Muscle layer of colon (tissue), 2 donors: ENCODE measurements around the gene SGPL1.
"Not testable (repeated sequence)": the region's sequence is repeated elsewhere in the genome, so short reads cannot be mapped to it uniquely, and the experiment has no call there.

Source experiments
- H3K27ac ChIP-seq: one replicate; pipeline ENCODE4 v1.7.0; 2013; ENCODE audit warnings: low read depth, mild to moderate bottlenecking, low read length, moderate library complexity
- H3K27me3 ChIP-seq, 2 donors: one replicate each; pipeline ENCODE4 v1.7.0; 2013; ENCODE audit warnings: low read length in 2 of 2, mild to moderate bottlenecking in 2 of 2; ENCODE audit not compliant: insufficient read depth in 2 of 2, control insufficient read depth in 1 of 2
- H3K36me3 ChIP-seq: one replicate; pipeline ENCODE4 v1.7.0; 2013; ENCODE audit warnings: mild to moderate bottlenecking, low read length; ENCODE audit not compliant: insufficient read depth
- H3K4me1 ChIP-seq: one replicate; pipeline ENCODE4 v1.7.0; 2013; ENCODE audit warnings: mild to moderate bottlenecking, low read length; ENCODE audit not compliant: insufficient read depth
- H3K4me3 ChIP-seq, 2 donors: one replicate each; pipeline ENCODE4 v1.7.0; 2013; ENCODE audit warnings: low read length in 2 of 2, low read depth in 1 of 2, mild to moderate bottlenecking in 1 of 2, moderate library complexity in 1 of 2
- H3K9ac ChIP-seq: one replicate; pipeline ENCODE4 v1.7.0; 2013; ENCODE audit warnings: low read length
- H3K9me3 ChIP-seq: one replicate; pipeline ENCODE4 v1.7.0; 2013; ENCODE audit warnings: mild to moderate bottlenecking, low read length
- donor health status: abdominal sarcoma.
- donor health status: Adenocarcinoma of cecum.

The SGPL1 gene

GRCh38 chr10:70849582-70850016 lies 33.9 kb downstream of the SGPL1 start:
- Histone ChIP-seq H3K4me3 (no peak overlapping the region), H3K4me1 (no peaks in the 10 kb centered on the region), H3K9me3 (no peaks in the 10 kb centered on the region), H3K36me3 (peaks cover 27% of the 10 kb centered on the region), H3K9ac (no peak overlapping the region), H3K27me3 (no peaks in the 10 kb centered on the region), H3K27ac (no peak overlapping the region)

- Histone ChIP-seq H3K4me1 (no peaks in the 10 kb centered on the region), H3K27me3 (no peaks in the 10 kb centered on the region), H3K36me3 (peaks cover 32% of the 10 kb centered on the region), H3K4me3 (no peak overlapping the region), H3K9me3 (no peaks in the 10 kb centered on the region), H3K27ac (no peak overlapping the region), H3K9ac (no peak overlapping the region)
Observed at GRCh38 chr10:70850097-70850496, 34.3 kb downstream of the SGPL1 start.

DNA sequence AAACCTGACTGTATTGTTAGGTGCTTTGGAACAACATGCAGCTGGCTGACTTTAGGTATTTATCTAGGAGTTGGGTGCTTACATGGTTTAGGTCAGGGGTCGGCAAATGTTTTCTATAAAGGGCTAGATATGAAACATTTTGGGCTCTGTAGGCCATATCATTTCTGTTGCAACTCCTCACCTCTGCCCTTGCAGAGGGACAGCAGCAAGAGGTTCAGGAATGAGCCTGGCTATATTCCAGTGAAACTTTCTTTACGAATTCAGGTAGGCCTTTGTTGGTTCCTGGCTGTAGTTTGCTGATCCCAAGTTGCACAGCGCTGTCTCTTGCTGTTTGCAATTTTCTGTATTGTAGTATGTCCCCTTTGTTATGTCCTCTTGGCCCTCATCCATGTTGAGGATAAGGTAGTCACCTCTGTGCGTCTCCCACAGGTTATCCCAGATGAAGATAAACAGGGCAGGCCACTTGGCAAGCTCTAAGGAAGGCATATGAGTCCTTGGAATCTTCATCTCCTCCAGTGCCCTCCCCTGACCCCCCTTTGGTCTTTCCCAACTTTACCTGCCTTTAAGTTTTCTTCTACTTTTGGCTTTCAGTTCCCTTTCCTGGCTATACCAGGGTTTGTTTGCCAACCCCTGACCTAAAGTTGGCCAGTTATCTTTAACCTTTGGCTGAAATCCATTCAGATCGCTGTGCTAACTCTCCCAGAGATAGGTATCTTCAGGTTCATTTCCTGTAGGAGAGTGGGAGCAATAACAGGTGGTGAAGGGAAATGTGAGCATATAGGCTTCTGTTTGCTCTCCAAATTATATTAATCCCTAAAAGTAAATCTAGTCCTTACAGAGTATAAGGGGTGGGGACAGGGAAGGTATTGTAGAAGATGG lies 36.1 kb downstream of the SGPL1 start:
- Histone ChIP-seq H3K4me3 (no peak overlapping the region), H3K9me3 (no peaks in the 10 kb centered on the region), H3K9ac (no peak overlapping the region), H3K36me3 (peaks cover 48% of the 10 kb centered on the region), H3K27ac (no peak overlapping the region), H3K27me3 (no peaks in the 10 kb centered on the region), H3K4me1 (no peaks in the 10 kb centered on the region)

- Histone ChIP-seq H3K4me1 (no peaks in the 10 kb centered on the region), H3K27ac (no peak overlapping the region), H3K27me3 (no peaks in the 10 kb centered on the region), H3K36me3 (peaks cover 50% of the 10 kb centered on the region), H3K9me3 (no peaks in the 10 kb centered on the region), H3K9ac (no peak overlapping the region), H3K4me3 (no peak overlapping the region)
Observed at GRCh38 chr10:70853038-70853437, 37.3 kb downstream of the SGPL1 start.

- H3K36me3 ChIP-seq: peaks cover 53% of the 10 kb centered on the region
- no peak overlapping the region for H3K4me3 ChIP-seq
- H3K27me3 ChIP-seq: no peaks in the 10 kb centered on the region
- no peaks in the 10 kb centered on the region for H3K4me1 ChIP-seq
- no peak overlapping the region for H3K27ac ChIP-seq
- H3K9ac ChIP-seq: no peak overlapping the region
- no peaks in the 10 kb centered on the region for H3K9me3 ChIP-seq
Observed at GRCh38 chr10:70853457-70853856, 37.7 kb downstream of the SGPL1 start.

DNA sequence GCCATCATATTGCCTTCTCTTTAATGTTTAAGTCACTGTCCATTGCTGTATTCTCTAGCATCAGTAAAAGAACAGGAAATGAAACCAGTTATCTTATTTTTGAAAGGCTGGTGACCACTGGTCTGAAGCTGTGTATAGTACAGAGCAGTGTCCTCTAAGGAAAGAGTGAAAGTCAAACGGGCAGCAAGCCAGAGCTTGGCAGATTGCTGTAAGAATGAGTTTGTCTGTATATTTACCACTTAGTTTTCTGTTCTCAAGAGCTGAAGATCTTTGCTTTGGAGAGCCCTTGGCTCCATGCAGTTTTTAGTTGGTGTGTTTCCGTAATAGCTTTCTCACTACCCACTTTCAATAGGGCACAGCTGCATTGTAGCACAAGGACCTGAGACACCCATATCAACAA lies 40.7 kb downstream of the SGPL1 start:
- Histone ChIP-seq H3K27me3 (no peaks in the 10 kb centered on the region), H3K4me1 (no peaks in the 10 kb centered on the region), H3K9me3 (no peaks in the 10 kb centered on the region), H3K4me3 (no peak overlapping the region), H3K36me3 (peaks cover 63% of the 10 kb centered on the region), H3K27ac (no peak overlapping the region), H3K9ac (no peak overlapping the region)

DNA sequence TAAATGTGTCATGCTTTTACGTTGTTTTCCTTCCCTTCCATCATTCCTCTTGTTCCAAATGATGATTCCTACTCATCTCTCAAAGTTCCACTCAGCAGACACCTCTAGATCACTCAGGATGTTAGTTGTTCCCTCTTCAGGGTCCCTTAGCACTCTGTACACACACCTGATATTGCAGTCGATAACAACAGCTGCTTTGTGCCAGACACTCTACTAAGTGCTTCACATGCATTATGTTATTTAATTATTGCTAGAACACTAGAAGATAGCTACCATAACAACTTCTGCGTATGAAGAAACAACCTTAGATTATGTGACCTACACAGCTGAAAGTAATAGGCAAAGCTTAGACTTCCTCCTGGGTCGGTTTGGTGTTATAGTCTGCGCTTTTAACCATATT lies 43.0 kb downstream of the SGPL1 start:
- no peak overlapping the region for H3K27ac ChIP-seq
- H3K27me3 ChIP-seq: no peaks in the 10 kb centered on the region
- no peak overlapping the region for H3K9ac ChIP-seq
- H3K9me3 ChIP-seq: no peaks in the 10 kb centered on the region
- peaks cover 53% of the 10 kb centered on the region for H3K36me3 ChIP-seq
- H3K4me1 ChIP-seq: no peaks in the 10 kb centered on the region
- H3K4me3 ChIP-seq: no peak overlapping the region

- not testable (repeated sequence) for H3K27me3 ChIP-seq, H3K9me3 ChIP-seq, H3K4me3 ChIP-seq, H3K4me1 ChIP-seq, H3K9ac ChIP-seq, H3K27ac ChIP-seq
- H3K36me3 ChIP-seq: peaks cover 37% of the 10 kb centered on the region
Observed at GRCh38 chr10:70861495-70862197, 45.9 kb downstream of the SGPL1 start.

- no peaks in the 10 kb centered on the region for H3K4me1 ChIP-seq
- no peak overlapping the region for H3K9ac ChIP-seq
- H3K27me3 ChIP-seq: no peaks in the 10 kb centered on the region
- peaks cover 34% of the 10 kb centered on the region for H3K36me3 ChIP-seq
- no peak overlapping the region for H3K4me3 ChIP-seq
- no peak overlapping the region for H3K27ac ChIP-seq
- no peaks in the 10 kb centered on the region for H3K9me3 ChIP-seq
Observed at GRCh38 chr10:70863470-70864160, 47.9 kb downstream of the SGPL1 start.

DNA sequence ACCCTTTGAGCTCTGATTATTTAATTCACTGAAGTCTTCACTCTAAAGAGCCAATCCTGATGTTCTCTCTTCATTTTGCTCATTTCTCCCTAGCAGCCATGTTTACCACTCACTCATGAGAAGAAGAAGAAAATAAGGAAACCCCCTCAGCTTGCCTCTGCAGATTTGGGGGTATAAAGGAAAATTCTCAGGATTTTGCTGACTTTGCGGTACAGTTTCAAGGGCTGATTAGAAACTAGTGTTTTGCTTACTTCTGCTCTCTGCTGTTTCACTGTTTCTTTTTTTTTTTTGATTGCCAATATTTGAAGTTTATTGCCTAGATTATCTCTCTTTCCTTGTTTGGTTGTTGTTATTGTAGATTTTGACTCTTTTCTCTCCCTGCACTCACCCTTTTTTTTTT lies 49.2 kb downstream of the SGPL1 start:
- no peaks in the 10 kb centered on the region for H3K27me3 ChIP-seq
- no peaks in the 10 kb centered on the region for H3K4me1 ChIP-seq
- H3K4me3 ChIP-seq: no peak overlapping the region
- H3K9me3 ChIP-seq: no peaks in the 10 kb centered on the region
- H3K9ac ChIP-seq: no peak overlapping the region
- H3K36me3 ChIP-seq: peaks cover 37% of the 10 kb centered on the region
- H3K27ac ChIP-seq: no peak overlapping the region

DNA sequence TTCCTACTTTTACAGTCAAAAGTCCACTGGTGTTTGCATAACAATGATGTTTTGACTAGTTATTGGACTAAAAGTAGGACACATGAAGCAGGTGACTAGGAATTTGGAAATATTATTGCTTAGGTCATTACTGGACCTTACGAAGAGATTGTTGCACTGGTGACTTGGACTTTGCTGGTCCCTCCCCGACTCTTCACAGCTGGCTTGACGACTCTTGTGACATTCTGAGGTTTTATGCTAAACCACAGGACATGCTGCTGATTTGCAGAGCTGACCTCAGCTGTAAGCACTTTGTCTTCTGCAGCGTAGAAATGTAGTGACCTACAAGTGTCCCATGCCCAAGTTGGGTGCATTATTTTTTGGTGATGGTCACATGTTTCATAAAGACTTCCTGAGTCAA lies 50.7 kb downstream of the SGPL1 start:
- peaks cover 37% of the 10 kb centered on the region for H3K36me3 ChIP-seq
- no peak overlapping the region for H3K27ac ChIP-seq
- no peak overlapping the region for H3K9ac ChIP-seq
- no peaks in the 10 kb centered on the region for H3K9me3 ChIP-seq
- no peaks in the 10 kb centered on the region for H3K4me1 ChIP-seq
- no peak overlapping the region for H3K4me3 ChIP-seq
- no peaks in the 10 kb centered on the region for H3K27me3 ChIP-seq
